Sigmoid colon (tissue), 4 donors: ENCODE measurements around the gene AKR1C1.
"Not testable (repeated sequence)": the region's sequence is repeated elsewhere in the genome, so short reads cannot be mapped to it uniquely, and the experiment has no call there.

Source experiments
- CTCF ChIP-seq, 4 experiments: fragments of 450-650 bp in 3 of 4; fragments of 200-600 bp in 1 of 4; IDR thresholded peaks; one replicate each; pipeline ENCODE4 v1.5.1; 2016 to 2019; ENCODE audit warnings: antibody characterized with exemption in 4 of 4, mild to moderate bottlenecking in 3 of 4, moderate library complexity in 2 of 4
- EP300 ChIP-seq, 4 donors: sonication (generic); formaldehyde crosslinking; IDR thresholded peaks; one replicate each; pipeline ENCODE4 v1.6.1; 2017; ENCODE audit warnings: antibody characterized with exemption in 4 of 4
- POLR2A ChIP-seq, 2 donors: fragments of 450-650 bp; IDR thresholded peaks; one replicate each; pipeline ENCODE4 v1.6.1; 2016; ENCODE audit warnings: antibody characterized with exemption in 2 of 2, mild to moderate bottlenecking in 2 of 2, moderate library complexity in 2 of 2
- POLR2AphosphoS5 ChIP-seq, 4 donors: sonication (generic); formaldehyde crosslinking; IDR thresholded peaks; one replicate each; pipeline ENCODE4 v1.6.1; 2017; ENCODE audit warnings: antibody characterized with exemption in 4 of 4

GRCh38 chr10:4951512-4952162 lies 11.6 kb upstream of the AKR1C1 start:
- TF ChIP-seq CTCF, POLR2A, POLR2AphosphoS5, EP300 (IDR thresholded peaks at IDR 0.05): not testable (repeated sequence)
